Stimulated activated CD8-positive, alpha-beta memory T cell treated with anti-CD3 and anti-CD28 coated beads, Interleukin-2, amount 100 ng/mL, for 48 hours (primary cell): ENCODE data around the gene RPS27.
"Not testable (repeated sequence)": the region's sequence is repeated elsewhere in the genome, so short reads cannot be mapped to it uniquely, and the experiment has no call there.

ENCODE experiments used
- DNase-seq, 2 donors: peaks; one replicate each; pipeline ENCODE4 v3.0.0-alpha.2; 2020; ENCODE audit warnings: low read depth in 2 of 2

The RPS27 gene

GRCh38 chr1:153985941-153986761 lies 4.4 kb upstream of the RPS27 start, which contains the start of gene RAB13:
TSS of gene RAB13 (minus strand) at chr1:153986339. CDS start at chr1:153986236, 103 bp downstream.
- DNase-seq = no peak

GRCh38 chr1:153987621-153988020 lies 2.9 kb upstream of the RPS27 start:
- no peak for DNase-seq

GRCh38 chr1:153991151-153991630 lies 629 bp downstream of the RPS27 start:
- DNase-seq = no peak

DNA sequence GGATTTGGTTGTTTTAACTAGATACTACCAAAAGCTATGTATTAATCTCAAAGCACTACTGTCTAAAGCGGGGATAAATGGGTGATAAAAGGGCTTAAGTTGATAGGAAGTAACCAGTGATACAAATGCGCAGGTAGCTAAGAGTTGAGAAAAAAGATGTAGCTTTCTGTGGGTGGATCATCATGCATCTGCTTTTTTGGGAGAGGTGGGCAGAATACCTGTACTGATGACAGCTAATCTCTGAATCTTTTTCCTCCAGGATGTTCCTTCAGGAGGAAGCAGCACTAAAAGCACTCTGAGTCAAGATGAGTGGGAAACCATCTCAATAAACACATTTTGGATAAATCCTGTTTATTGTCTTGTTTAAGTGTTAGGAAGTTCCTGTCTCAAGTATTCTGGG lies 1.2 kb downstream of the RPS27 start:
- no peak for DNase-seq

DNA sequence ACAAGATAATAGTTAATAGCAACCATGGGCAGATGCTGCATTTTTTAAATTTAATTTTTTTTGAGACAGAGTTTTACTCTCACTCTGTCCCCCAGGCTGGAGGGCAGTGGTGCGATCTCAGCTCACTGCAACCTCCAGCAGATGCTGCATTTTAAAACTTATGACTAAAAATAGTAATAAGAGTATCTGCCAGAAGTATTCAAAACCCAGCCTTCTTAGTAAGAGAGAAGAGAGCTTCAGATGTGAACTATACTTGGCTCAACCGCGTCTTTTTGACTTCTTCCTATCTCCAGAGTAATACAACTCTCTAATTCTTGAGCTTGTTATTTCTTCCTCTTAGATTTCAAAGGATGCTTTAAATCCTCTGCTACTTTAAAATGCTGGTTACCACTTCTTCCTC lies 4.6 kb downstream of the RPS27 start:
- DNase-seq = no peak

DNA sequence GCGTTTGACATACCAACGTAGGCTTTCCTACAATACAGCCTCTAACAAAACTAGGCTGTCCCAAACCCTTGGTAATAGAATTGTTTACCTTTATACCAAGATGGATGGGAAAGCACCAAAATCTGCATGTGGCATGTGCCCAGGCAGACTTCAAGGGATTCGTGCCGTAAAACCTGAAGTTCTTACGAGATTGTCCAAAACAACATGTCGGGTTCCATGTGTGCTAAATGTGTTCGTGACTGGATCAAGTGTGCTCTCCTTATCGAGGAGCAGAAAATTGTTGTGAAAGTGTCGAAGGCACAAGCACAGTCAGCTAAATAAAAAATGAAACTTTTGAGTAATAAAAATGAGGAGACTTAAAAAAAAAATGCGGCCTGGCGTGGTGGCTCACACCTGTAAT lies 5.1 kb downstream of the RPS27 start:
- no peak for DNase-seq

DNA sequence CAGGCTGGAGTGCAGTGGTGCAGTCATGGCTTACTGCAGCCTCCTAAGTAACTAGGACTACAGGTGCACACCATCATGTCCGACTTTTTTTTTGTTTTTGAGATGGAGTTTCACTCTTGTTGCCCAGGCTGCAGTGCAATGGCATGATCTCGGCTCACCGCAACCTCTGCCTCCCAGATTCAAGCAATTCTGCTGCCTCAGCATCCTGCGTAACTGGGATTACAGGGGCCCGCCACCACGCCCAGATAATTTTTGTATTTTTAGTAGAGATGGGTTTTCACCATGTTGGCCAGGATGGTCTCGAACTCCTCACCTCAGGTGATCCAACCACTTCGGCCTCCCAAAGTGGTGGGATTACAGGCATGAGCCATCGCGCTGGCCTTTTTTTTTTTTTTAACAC lies 6.3 kb downstream of the RPS27 start:
- not testable (repeated sequence) for DNase-seq

- no peak for DNase-seq
Measured at GRCh38 chr1:154000420-154000819, 9.9 kb downstream of the RPS27 start.

GRCh38 chr1:154006136-154006535 lies 15.6 kb downstream of the RPS27 start:
- no peak for DNase-seq

DNA sequence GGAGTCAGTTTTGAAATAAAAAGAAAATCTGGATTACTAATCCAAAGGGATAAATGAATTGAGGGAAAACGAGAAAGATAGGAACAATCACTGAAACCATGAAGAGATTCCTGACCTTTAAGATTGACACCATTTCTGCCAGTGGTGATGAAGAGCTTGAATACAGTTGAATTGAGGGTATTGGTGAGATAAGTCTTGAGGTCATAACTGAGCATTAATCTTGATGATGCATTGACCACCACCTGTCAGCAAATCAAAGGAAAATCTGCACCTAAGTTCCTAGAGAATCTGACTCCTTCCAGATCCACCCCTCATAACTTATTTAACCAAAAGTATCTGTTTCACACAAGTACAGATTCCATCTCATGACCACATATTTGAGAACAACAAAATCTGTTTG lies 21.6 kb downstream of the RPS27 start:
- no peak for DNase-seq

GRCh38 chr1:154012543-154012942 lies 22.0 kb downstream of the RPS27 start:
- DNase-seq = not testable (repeated sequence)

- DNase-seq = no peak
Measured at GRCh38 chr1:154014154-154014907, 23.8 kb downstream of the RPS27 start.

DNA sequence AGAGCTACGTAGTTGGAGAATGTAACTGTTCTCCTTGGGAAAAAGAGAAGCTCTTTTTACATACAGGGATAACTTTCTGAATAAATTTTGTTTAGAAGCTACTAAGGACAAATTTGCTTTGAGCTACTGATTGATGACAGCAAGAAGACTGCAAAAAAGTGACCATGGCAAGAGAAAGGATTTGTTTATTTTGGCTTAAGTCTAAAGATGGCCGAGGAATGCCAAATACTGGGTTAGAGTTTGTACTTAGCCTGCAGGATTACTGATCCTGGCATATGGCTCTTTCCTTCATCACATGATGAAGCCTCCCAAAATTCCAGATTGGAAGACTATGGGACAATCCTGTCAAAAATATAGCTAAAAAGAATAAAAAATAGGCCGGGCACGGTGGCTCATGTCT lies 28.7 kb downstream of the RPS27 start:
- no peak for DNase-seq

- DNase-seq = no peak
Measured at GRCh38 chr1:154019940-154020339, 29.4 kb downstream of the RPS27 start.

- DNase-seq = not testable (repeated sequence)
Measured at GRCh38 chr1:154033697-154034096, 43.1 kb downstream of the RPS27 start.
